Measurements from ENCODE around the gene BHLHE40. TPM values are rescaled to one million over a fixed set of nuclear protein-coding genes. Genes with fewer than 3 reads are reported as not detected.

The BHLHE40 gene
- total and polyA plus RNA-seq, 10 of the 15 experiments (the other 5 are each of a cell fraction or from before 2014, with no cell fraction given): 25.2 to 106 (median 51.4) TPM

DNA sequence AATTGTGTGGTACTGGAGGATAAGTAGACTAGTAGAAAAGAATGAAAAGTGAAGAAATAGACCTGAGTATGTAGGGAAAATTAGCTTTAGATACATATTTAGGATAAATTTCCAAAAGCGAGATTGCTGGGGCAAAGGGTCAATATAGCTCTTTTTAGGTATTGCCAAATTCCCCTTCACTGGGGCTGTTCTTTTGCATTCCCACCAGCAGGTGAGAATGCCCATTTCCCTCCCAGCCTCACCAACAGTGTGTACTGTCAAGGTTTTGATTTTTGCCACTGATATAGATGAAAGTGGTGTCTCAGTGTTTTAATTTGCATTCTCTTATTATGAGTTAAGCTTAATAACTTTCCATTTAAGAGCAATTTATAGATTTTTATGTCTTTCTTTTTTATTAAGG lies 35.7 kb upstream of the BHLHE40 start:
- Histone ChIP-seq H4K20me1 (ENCODE audit: control insufficient read depth, insufficient read depth) (no peaks in the 10 kb centered on the region), H3K4me3 (no peak overlapping the region), H2AFZ (ENCODE audit: control insufficient read depth, low read depth, low read length) (no peak overlapping the region), H3K27me3 (replicated peaks in 1 of 2; ENCODE audit: control insufficient read depth in 2 of 2, insufficient read depth in 2 of 2, low read length in 1 of 2) (no peaks in the 10 kb centered on the region), H3K27ac (ENCODE audit: control insufficient read depth, insufficient read depth) (no peak overlapping the region), H3K36me3 (ENCODE audit: control insufficient read depth in 2 of 2, insufficient read depth in 2 of 2, low read length in 1 of 2) (no peaks in the 10 kb centered on the region), H3K9ac (ENCODE audit: control insufficient read depth, insufficient read depth, low read length) (no peak overlapping the region), H3K9me3 (replicated peaks; ENCODE audit: control insufficient read depth, insufficient read depth, low read length) (no peaks in the 10 kb centered on the region; the same call in 2 of the 3 replicates), H3K4me1 (ENCODE audit: control insufficient read depth, insufficient read depth, low read length) (no peaks in the 10 kb centered on the region), H3K4me2 (ENCODE audit: control insufficient read depth, insufficient read depth) (no peak overlapping the region), H3K79me2 (ENCODE audit: control insufficient read depth, insufficient read depth, low read length) (no peaks in the 10 kb centered on the region)
- intact Hi-C loops (cut with micrococcal nuclease; ENCODE audit: unreplicated experiment): no loop called here
- in situ Hi-C loops (cut with MboI): no loop called here
- no TSS peak for BruUV-seq (replicated peaks)
- ChIA-PET CTCF (interaction anchor here (0.7 to 1.6 kb wide), 3 partner anchors 11 to 94 kb away, joined by 3 to 5 read pairs (median 3); no protein-coding TSS in a partner anchor), POLR2A (no interaction called here), RAD21 (ENCODE audit: unreplicated experiment) (interaction anchor here (1.2 kb wide), 1 partner anchor 36 kb away, joined by 3 read pairs; no protein-coding TSS in a partner anchor), SMC1A (ENCODE audit: uncharacterized antibody, unreplicated experiment) (interaction anchor here (1.0 to 1.4 kb wide), 3 partner anchors 11 to 93 kb away, joined by 4 read pairs; no protein-coding TSS in a partner anchor)
- no peak for FAIRE-seq
- TF ChIP-seq MEF2A (IDR thresholded peaks at IDR 0.05; ENCODE audit: insufficient read depth, low read depth, low read length): no peak
- TF ChIP-seq CTCF (IDR thresholded peaks at IDR 0.05 in 2 of 3, conservative IDR thresholded peaks at IDR 0.05 in 1 of 3; ENCODE audit: control insufficient read depth in 2 of 3, extremely low read depth in 1 of 3, insufficient read depth in 1 of 3, low read depth in 3 of 3, low read length in 3 of 3): peak in 2 of 3 experiments; percentile 12 to 23; a peak in 1 of 6 replicates
- TF ChIP-seq POU2F2 (IDR thresholded peaks at IDR 0.05; ENCODE audit: borderline replicate concordance, low read depth, low read length): no peak
- TF ChIP-seq NR2C1 (IDR thresholded peaks at IDR 0.05): no peak
- no peak for DNase-seq (ENCODE audit: low read depth, low spot score)
- ATAC-seq: peak; percentile 64
- WGBS (ENCODE audit: insufficient coverage, insufficient replicate concordance, low lambda C conversion rate, missing lambda C conversion rate): 92% methylated on average over 1 of the region's 1 CpG

DNA sequence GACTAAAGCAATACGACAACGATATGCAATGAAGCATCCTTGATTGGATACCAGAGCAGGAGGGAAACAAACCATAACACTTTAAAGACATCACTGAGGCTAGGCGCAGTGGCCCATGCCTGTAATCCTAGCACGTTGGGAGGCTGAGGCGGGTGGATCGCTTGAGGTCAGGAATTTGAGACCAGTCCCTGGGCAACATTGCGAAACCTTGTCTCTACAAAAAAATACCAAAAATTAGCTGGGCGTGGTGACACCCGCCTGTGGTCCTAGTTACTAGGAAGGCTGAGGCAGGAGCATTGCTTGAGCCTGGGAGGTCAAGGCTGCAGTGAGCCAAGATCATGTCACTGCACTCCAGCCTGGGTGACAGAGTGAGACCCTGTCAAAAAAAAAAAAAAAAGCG lies 33.9 kb upstream of the BHLHE40 start:
- no peaks in the 10 kb centered on the region for H3K36me3 ChIP-seq (ENCODE audit: control insufficient read depth in 2 of 2, insufficient read depth in 2 of 2, low read length in 1 of 2)
- FAIRE-seq: peak; percentile 38
- no peaks in the 10 kb centered on the region for H3K9me3 ChIP-seq (replicated peaks; ENCODE audit: control insufficient read depth, insufficient read depth, low read length)
- WGBS (ENCODE audit: insufficient coverage, insufficient replicate concordance, low lambda C conversion rate, missing lambda C conversion rate): 83% methylated on average over 10 of the region's 10 CpGs
- H3K27me3 ChIP-seq (replicated peaks in 1 of 2; ENCODE audit: control insufficient read depth in 2 of 2, insufficient read depth in 2 of 2, low read length in 1 of 2): no peaks in the 10 kb centered on the region
- no peak for ATAC-seq
- POLR2A ChIA-PET: no interaction called here
- no peak overlapping the region for H2AFZ ChIP-seq (ENCODE audit: control insufficient read depth, low read depth, low read length)
- no peak overlapping the region for H3K4me3 ChIP-seq
- no TSS peak for BruUV-seq (replicated peaks)
- no peak overlapping the region for H3K27ac ChIP-seq (ENCODE audit: control insufficient read depth, insufficient read depth)
- DNase-seq (ENCODE audit: low read depth, low spot score): no peak
- H3K4me1 ChIP-seq (ENCODE audit: control insufficient read depth, insufficient read depth, low read length): no peaks in the 10 kb centered on the region
- CTCF ChIA-PET: interaction anchor here (1.0 kb wide), 1 partner anchor 31 kb away, joined by 3 read pairs; no protein-coding TSS in a partner anchor
- RAD21 ChIA-PET (ENCODE audit: unreplicated experiment): no interaction called here
- no peak overlapping the region for H3K4me2 ChIP-seq (ENCODE audit: control insufficient read depth, insufficient read depth)
- intact Hi-C loops (cut with micrococcal nuclease; ENCODE audit: unreplicated experiment): no loop called here
- H3K9ac ChIP-seq (ENCODE audit: control insufficient read depth, insufficient read depth, low read length): no peak overlapping the region
- no peaks in the 10 kb centered on the region for H3K79me2 ChIP-seq (ENCODE audit: control insufficient read depth, insufficient read depth, low read length)
- in situ Hi-C loops (cut with MboI): no loop called here
- no peaks in the 10 kb centered on the region for H4K20me1 ChIP-seq (ENCODE audit: control insufficient read depth, insufficient read depth)
- SMC1A ChIA-PET (ENCODE audit: uncharacterized antibody, unreplicated experiment): no interaction called here
- TF ChIP-seq ZBED1 (IDR thresholded peaks at IDR 0.05; ENCODE audit: borderline replicate concordance) (no peak), ZNF592 (IDR thresholded peaks at IDR 0.05) (no peak), ELK1 (IDR thresholded peaks at IDR 0.05; ENCODE audit: low read depth, low read length) (no peak)

Data from GM12878 (cell line).